HG02970 (cell line): ENCODE measurements around the gene FZD10.

Experiments
- ATAC-seq: cut with Tn5 transposase; IDR thresholded peaks from one replicate; pipeline ENCODE4 v1.9.1; 2021; ENCODE audit warnings: mild to moderate bottlenecking, moderate library complexity, moderate number of reproducible peaks; ENCODE audit not compliant: unreplicated experiment, low FRiP score

Gene FZD10

GRCh38 chr12:130201037-130201436 is 38.8 kb downstream of the FZD10 start:
- ATAC-seq, result no peak

- ATAC-seq, result no peak
Observed at GRCh38 chr12:130202201-130202600, 39.9 kb downstream of the FZD10 start.

- no peak for ATAC-seq
Observed at GRCh38 chr12:130203151-130203550, 40.9 kb downstream of the FZD10 start.

- ATAC-seq, result no peak
Observed at GRCh38 chr12:130204541-130204953, 42.3 kb downstream of the FZD10 start.

- ATAC-seq, result no peak
Observed at GRCh38 chr12:130205495-130205894, 43.2 kb downstream of the FZD10 start.

- ATAC-seq, result no peak
Observed at GRCh38 chr12:130212384-130212989, 50.2 kb downstream of the FZD10 start.

- no peak for ATAC-seq
Observed at GRCh38 chr12:130213249-130213648, 51.0 kb downstream of the FZD10 start.

- no peak for ATAC-seq
Observed at GRCh38 chr12:130214686-130215395, 52.6 kb downstream of the FZD10 start.
